CD14-positive monocyte (primary cell): ENCODE data around the gene NAP1L1. TPM values are rescaled to one million over a fixed set of nuclear protein-coding genes. Genes with fewer than 3 reads are reported as not detected.

ENCODE experiments used
- DNase-seq, 3 donors: peaks; one replicate each; pipeline ENCODE4 v3.0.0-alpha.2; 2011 to 2022
- H2AFZ ChIP-seq: 2 replicates; pipeline ENCODE4 v1.6.0; 2012; ENCODE audit warnings: mild to moderate bottlenecking, low read depth, low read length, inconsistent platforms; ENCODE audit not compliant: insufficient read depth, poor library complexity, severe bottlenecking
- H3K27ac ChIP-seq, 2 donors: 1 replicate in 1 of 2; 2 replicates in 1 of 2; pipeline ENCODE4 v1.5.1; 2012 to 2013; ENCODE audit warnings: low read length in 2 of 2, control low read depth in 1 of 2, inconsistent platforms in 1 of 2, low read depth in 1 of 2, mild to moderate bottlenecking in 1 of 2
- H3K27me3 ChIP-seq, 2 donors: one replicate each; pipeline versions ENCODE4 v1.6.0 to v1.6.1; 2011 to 2013; ENCODE audit warnings: low read length in 2 of 2; ENCODE audit not compliant: control insufficient read depth in 2 of 2, insufficient read depth in 2 of 2
- H3K36me3 ChIP-seq, 2 donors: replicated peaks in 1 of 2; 1 replicate in 1 of 2; 2 replicates in 1 of 2; pipeline versions ENCODE4 v1.5.1 to v1.6.1; 2012 to 2013; ENCODE audit warnings: low read length in 2 of 2, control low read depth in 1 of 2, inconsistent platforms in 1 of 2, mild to moderate bottlenecking in 1 of 2; ENCODE audit not compliant: insufficient read depth in 2 of 2, control insufficient read depth in 1 of 2
- H3K4me1 ChIP-seq, 2 donors: 1 replicate in 1 of 2; 2 replicates in 1 of 2; pipeline versions ENCODE4 v1.5.1 to v1.6.1; 2012 to 2013; ENCODE audit warnings: low read length in 2 of 2, control low read depth in 1 of 2, inconsistent platforms in 1 of 2, mild to moderate bottlenecking in 1 of 2, moderate library complexity in 1 of 2; ENCODE audit not compliant: insufficient read depth in 2 of 2, control insufficient read depth in 1 of 2
- H3K4me2 ChIP-seq: replicated peaks from 2 replicates; pipeline ENCODE3; 2012; ENCODE audit warnings: low read length, moderate library complexity, mild to moderate bottlenecking; ENCODE audit not compliant: poor library complexity, severe bottlenecking; ENCODE audit errors: extremely low read depth
- H3K4me3 ChIP-seq, 3 experiments: fragments of 200-600 bp in 1 of 3; sonication (generic) in 1 of 3; replicated peaks in 1 of 3; 1 replicate in 2 of 3; 2 replicates in 1 of 3; pipeline ENCODE4 v1.5.1; 2011 to 2013; ENCODE audit warnings: low read length in 3 of 3, mild to moderate bottlenecking in 3 of 3, control low read depth in 2 of 3, low read depth in 2 of 3, inconsistent platforms in 1 of 3, moderate library complexity in 1 of 3
- H3K79me2 ChIP-seq: 2 replicates; pipeline ENCODE4 v1.6.0; 2012; ENCODE audit warnings: mild to moderate bottlenecking, control low read depth, inconsistent platforms, low read length, moderate library complexity; ENCODE audit not compliant: insufficient read depth
- H3K9ac ChIP-seq: 2 replicates; pipeline ENCODE4 v1.6.0; 2017; ENCODE audit warnings: low read length, mild to moderate bottlenecking; ENCODE audit not compliant: insufficient read depth, poor library complexity, severe bottlenecking
- H3K9me3 ChIP-seq, 2 donors: replicated peaks in 1 of 2; 1 replicate in 1 of 2; 2 replicates in 1 of 2; pipeline versions ENCODE4 v1.5.1 to v1.6.1; 2012 to 2013; ENCODE audit warnings: low read length in 2 of 2, control low read depth in 1 of 2; ENCODE audit not compliant: control insufficient read depth in 1 of 2, insufficient read depth in 1 of 2
- H4K20me1 ChIP-seq: 2 replicates; pipeline ENCODE4 v1.6.0; 2012; ENCODE audit warnings: mild to moderate bottlenecking, low read length, control low read depth, moderate library complexity; ENCODE audit not compliant: insufficient read depth
- H3K27ac Mint-ChIP-seq, 7 donors: one replicate each; pipeline ENCODE4 v1.8.0; 2020; ENCODE audit warnings: mild to moderate bottlenecking in 7 of 7, mixed read lengths in 7 of 7, moderate library complexity in 6 of 7, inconsistent platforms in 2 of 7
- H3K27me3 Mint-ChIP-seq, 3 donors: one replicate each; pipeline ENCODE4 v1.8.0; 2021 to 2022; ENCODE audit warnings: low read depth in 3 of 3, mild to moderate bottlenecking in 3 of 3, mixed read lengths in 3 of 3, moderate library complexity in 3 of 3, inconsistent platforms in 1 of 3
- H3K36me3 Mint-ChIP-seq, 2 donors: one replicate each; pipeline ENCODE4 v1.8.0; 2020; ENCODE audit warnings: mixed read lengths in 2 of 2, inconsistent platforms in 1 of 2, mild to moderate bottlenecking in 1 of 2
- H3K4me1 Mint-ChIP-seq: one replicate; pipeline ENCODE4 v1.8.0; 2020; ENCODE audit warnings: mild to moderate bottlenecking, mixed read lengths
- H3K4me3 Mint-ChIP-seq, 2 donors: one replicate each; pipeline ENCODE4 v1.8.0; 2020; ENCODE audit warnings: mild to moderate bottlenecking in 2 of 2, mixed read lengths in 2 of 2, moderate library complexity in 1 of 2
- H3K9me3 Mint-ChIP-seq, 7 donors: one replicate each; pipeline ENCODE4 v1.8.0; 2020 to 2022; ENCODE audit warnings: mixed read lengths in 7 of 7, mild to moderate bottlenecking in 6 of 7, moderate library complexity in 6 of 7, inconsistent platforms in 2 of 7
- CTCF ChIP-seq: fragments of 200-600 bp; IDR thresholded peaks from one replicate; pipeline ENCODE4 v1.8.0; 2022; ENCODE audit warnings: antibody characterized with exemption, mild to moderate bottlenecking
- WGBS: methylation state at CpG from one replicate; pipeline ENCODE4 v1.1.5; 2013; ENCODE audit warnings: missing lambda C conversion rate; ENCODE audit not compliant: insufficient coverage; 5-methylcytosine and 5-hydroxymethylcytosine counted together
- intact Hi-C, 2 donors: fragments of 100-400 bp; cut with micrococcal nuclease; formaldehyde crosslinking; loops; one replicate each; pipeline versions ENCODE4 v1.15.0 to v1.15.1; 2023
- polyA plus RNA-seq, 3 donors: library from polyadenylated mRNA; depleted of rRNA in 1 of 3; unstranded in 2 of 3; stranded (reverse) in 1 of 3; fragments of 300-500 nt in 2 of 3; fragments of >200 nt in 1 of 3; fragmentation: Illumina TruSeq in 2 of 3; gene quantifications; 1 replicate in 2 of 3; 2 replicates in 1 of 3; pipeline ENCODE4 v1.2.3, GENCODE V29; 2012 to 2021

Gene NAP1L1
- polyA plus RNA-seq, 3 donors, result 98.3 to 164 (median 111) TPM

GRCh38 chr12:76091246-76091754 lies 6.8 kb upstream of the NAP1L1 start:
- Mint-ChIP-seq H3K36me3 (no peaks in the 10 kb centered on the region), H3K4me1 (peaks cover 4% of the 10 kb centered on the region), H3K27ac (no peak overlapping the region), H3K4me3 (no peak overlapping the region), H3K27me3 (peaks cover 0 to 2% (median 0%) of the 10 kb centered on the region in 3 donors), H3K9me3 (no peaks in the 10 kb centered on the region)
- Histone ChIP-seq H2AFZ (no peak overlapping the region), H4K20me1 (no peaks in the 10 kb centered on the region), H3K4me3 (no peak overlapping the region), H3K4me1 (peaks cover 2 to 4% of the 10 kb centered on the region in 2 donors), H3K27ac (no peak overlapping the region), H3K9me3 (no peaks in the 10 kb centered on the region), H3K36me3 (no peaks in the 10 kb centered on the region), H3K79me2 (no peaks in the 10 kb centered on the region), H3K27me3 (no peaks in the 10 kb centered on the region), H3K4me2 (no peak overlapping the region), H3K9ac (no peak overlapping the region)
- WGBS, result 100% methylated on average over 1 of the region's 2 CpGs
- intact Hi-C loops, result no loop called here
- no peak for DNase-seq
- no peak for TF ChIP-seq CTCF

- H3K79me2 ChIP-seq, result peaks cover 34% of the 10 kb centered on the region
- Mint-ChIP-seq H3K36me3 (peaks cover 0 to 3% of the 10 kb centered on the region in 2 donors), H3K4me3 (peak overlapping the region; percentile 92 to 93), H3K27me3 (peaks cover 0 to 2% (median 0%) of the 10 kb centered on the region in 3 donors), H3K4me1 (peaks cover 32% of the 10 kb centered on the region), H3K9me3 (no peaks in the 10 kb centered on the region), H3K27ac (peak overlapping the region; percentile 93 to 98 (median 97))
- H4K20me1 ChIP-seq, result peaks cover 32% of the 10 kb centered on the region
- peak overlapping the region in 2 of 3 experiments; percentile 69 to 82 for H3K4me3 ChIP-seq
- no peaks in the 10 kb centered on the region for H3K27me3 ChIP-seq
- peak overlapping the region; percentile 97 for H3K9ac ChIP-seq
- peak overlapping the region; percentile 87 to 97 for H3K27ac ChIP-seq
- no CpG with 5 or more reads among the region's 5 CpGs for WGBS
- intact Hi-C loops, result loop anchor here in 1 of 2 donors (10.0 kb wide), 2 partner anchors 69 to 259 kb away; partner anchors contain the start of gene BBS10
- H3K4me2 ChIP-seq, result peak overlapping the region; percentile 77
- peak; percentile 50 to 79 (median 55) for DNase-seq
- TF ChIP-seq CTCF, result no peak
- no peaks in the 10 kb centered on the region for H3K36me3 ChIP-seq
- peak overlapping the region; percentile 71 for H2AFZ ChIP-seq
- H3K4me1 ChIP-seq, result peaks cover 24 to 36% of the 10 kb centered on the region in 2 donors
- H3K9me3 ChIP-seq, result no peaks in the 10 kb centered on the region
Observed at GRCh38 chr12:76085520-76085868, 1.0 kb upstream of the NAP1L1 start.
